SW480 (cell line): ENCODE results near the gene ADCY1.

Experiments
- DNase-seq: peaks from one replicate; pipeline ENCODE4 v3.0.0-alpha.2; 2016; ENCODE audit warnings: low spot score

ADCY1 gene

GRCh38 chr7:45677311-45677900 is 103.2 kb downstream of the ADCY1 start:
- peak; percentile 87 for DNase-seq

GRCh38 chr7:45679516-45679915 is 105.3 kb downstream of the ADCY1 start:
- no peak for DNase-seq

- DNase-seq = no peak
Observed at GRCh38 chr7:45680776-45681175, 106.6 kb downstream of the ADCY1 start.

- DNase-seq = no peak
Observed at GRCh38 chr7:45681596-45682357, 107.6 kb downstream of the ADCY1 start.

GRCh38 chr7:45682358-45682735 is 108.2 kb downstream of the ADCY1 start:
- DNase-seq = no peak

GRCh38 chr7:45682836-45683555 is 108.8 kb downstream of the ADCY1 start:
- no peak for DNase-seq

GRCh38 chr7:45683556-45684148 is 109.5 kb downstream of the ADCY1 start:
- DNase-seq = no peak

- no peak for DNase-seq
Observed at GRCh38 chr7:45684910-45685618, 110.9 kb downstream of the ADCY1 start.

- DNase-seq = no peak
Observed at GRCh38 chr7:45685619-45686240, 111.6 kb downstream of the ADCY1 start.

GRCh38 chr7:45686441-45687184 is 112.4 kb downstream of the ADCY1 start:
- no peak for DNase-seq

- DNase-seq = no peak
Observed at GRCh38 chr7:45687185-45687560, 113.0 kb downstream of the ADCY1 start.

- DNase-seq = no peak
Observed at GRCh38 chr7:45687721-45688120, 113.6 kb downstream of the ADCY1 start.

GRCh38 chr7:45688382-45688781 is 114.2 kb downstream of the ADCY1 start:
- DNase-seq = no peak

GRCh38 chr7:45689011-45689796 is 115.0 kb downstream of the ADCY1 start:
- peak; percentile 84 for DNase-seq

GRCh38 chr7:45689797-45690761 is 115.9 kb downstream of the ADCY1 start:
- no peak for DNase-seq

GRCh38 chr7:45690762-45691150 is 116.6 kb downstream of the ADCY1 start:
- no peak for DNase-seq

- peak; percentile 76 for DNase-seq
Observed at GRCh38 chr7:45691155-45691656, 117.0 kb downstream of the ADCY1 start.

- no peak for DNase-seq
Observed at GRCh38 chr7:45692031-45692430, 117.9 kb downstream of the ADCY1 start.
